ENCODE data around the gene CSKMT.

- TF ChIP-seq CTCF (IDR thresholded peaks at IDR 0.05) (no peak), POLR2AphosphoS5 (IDR thresholded peaks at IDR 0.05) (no peak), POLR2A (IDR thresholded peaks at IDR 0.05) (no peak), EP300 (IDR thresholded peaks at IDR 0.05) (no peak)
These were observed 4.5 kb downstream of the CSKMT start for GRCh38 chr11:62669420-62670161.
